Central memory CD8-positive, alpha-beta T cell (primary cell): ENCODE data around the gene PYGB.

Experiments used
- ATAC-seq: fragments of 150-1000 bp; cut with Tn5 transposase; replicated peaks from 2 replicates; pipeline ENCODE4 v1.10.0; 2022; ENCODE audit warnings: mild to moderate bottlenecking, moderate FRiP score, moderate number of reproducible peaks; ENCODE audit not compliant: poor library complexity, severe bottlenecking; ENCODE audit errors: extremely low read depth
- DNase-seq, 2 donors: peaks; one replicate each; pipeline ENCODE4 v3.0.0; 2021; ENCODE audit warnings: low spot score in 2 of 2
- H3K27ac Mint-ChIP-seq: one replicate; pipeline ENCODE4 v1.8.0; 2022; ENCODE audit warnings: low read depth, mild to moderate bottlenecking, moderate library complexity, mixed read lengths
- H3K27me3 Mint-ChIP-seq: one replicate; pipeline ENCODE4 v1.8.0; 2022; ENCODE audit warnings: mixed read lengths
- H3K36me3 Mint-ChIP-seq: one replicate; pipeline ENCODE4 v1.8.0; 2022; ENCODE audit warnings: mild to moderate bottlenecking, moderate library complexity, mixed read lengths; ENCODE audit not compliant: insufficient read depth
- H3K4me1 Mint-ChIP-seq: one replicate; pipeline ENCODE4 v1.8.0; 2022; ENCODE audit warnings: mixed read lengths
- H3K4me3 Mint-ChIP-seq: one replicate; pipeline ENCODE4 v1.8.0; 2022; ENCODE audit warnings: mild to moderate bottlenecking, moderate library complexity, mixed read lengths
- H3K9me3 Mint-ChIP-seq: one replicate; pipeline ENCODE4 v1.8.0; 2022; ENCODE audit warnings: mixed read lengths

Gene PYGB

DNA sequence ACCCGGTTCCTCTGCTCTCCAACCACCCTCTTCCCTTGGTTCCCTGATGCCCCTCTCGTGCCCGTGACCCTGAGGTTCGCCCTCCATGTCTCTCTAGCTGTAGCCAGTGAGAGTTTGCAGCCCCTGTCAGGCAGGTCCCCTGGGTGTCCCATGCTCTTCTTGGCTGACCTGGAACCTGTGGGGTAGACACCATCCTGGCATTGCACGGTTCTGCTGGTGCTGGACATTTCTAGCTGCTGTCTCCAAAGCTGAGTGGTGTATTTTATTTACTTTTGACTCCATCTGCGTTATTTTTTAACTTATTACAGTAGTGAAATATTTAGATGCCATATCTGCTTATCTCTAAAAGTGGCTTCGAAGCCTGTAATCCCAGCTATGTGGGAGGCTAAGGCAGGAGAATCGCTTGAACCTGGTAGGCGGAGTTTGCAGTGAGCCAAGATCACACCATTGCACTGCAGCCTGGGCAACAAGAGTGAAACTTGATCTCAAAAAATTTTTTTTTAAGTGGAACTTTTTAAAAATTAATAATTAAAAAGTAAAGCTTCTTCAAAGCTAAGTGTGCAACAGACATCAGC is 39.8 kb upstream of the PYGB start:
- DNase-seq: no peak
- Mint-ChIP-seq H3K9me3 (no peaks in the 10 kb centered on the region), H3K4me1 (peaks cover 23% of the 10 kb centered on the region), H3K4me3 (no peak overlapping the region), H3K27me3 (no peaks in the 10 kb centered on the region), H3K27ac (no peak overlapping the region), H3K36me3 (peaks cover 14% of the 10 kb centered on the region)
- ATAC-seq: no peak

DNA sequence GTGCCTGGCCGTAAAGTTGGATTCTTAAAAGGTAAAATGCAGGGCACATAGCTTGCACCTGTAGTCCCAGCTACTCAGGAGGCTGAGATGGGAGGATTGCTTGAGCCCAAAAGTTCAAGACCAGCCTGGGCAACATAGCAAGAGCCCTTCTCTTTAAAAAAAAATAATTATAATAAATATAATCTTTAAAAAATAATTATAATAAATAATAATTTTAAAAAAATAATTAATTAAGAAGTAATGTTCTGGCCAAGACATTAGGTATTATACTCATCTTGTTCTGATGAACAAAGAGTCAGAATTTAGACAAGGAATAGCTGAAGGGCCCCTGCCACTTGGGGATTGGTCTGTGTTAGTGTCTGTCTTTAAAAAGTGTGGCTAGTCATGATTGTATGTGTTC is 38.5 kb upstream of the PYGB start:
- no peak for ATAC-seq
- Mint-ChIP-seq H3K9me3 (no peaks in the 10 kb centered on the region), H3K36me3 (peaks cover 11% of the 10 kb centered on the region), H3K27ac (no peak overlapping the region), H3K27me3 (no peaks in the 10 kb centered on the region), H3K4me1 (peaks cover 10% of the 10 kb centered on the region), H3K4me3 (no peak overlapping the region)
- DNase-seq: no peak

DNA sequence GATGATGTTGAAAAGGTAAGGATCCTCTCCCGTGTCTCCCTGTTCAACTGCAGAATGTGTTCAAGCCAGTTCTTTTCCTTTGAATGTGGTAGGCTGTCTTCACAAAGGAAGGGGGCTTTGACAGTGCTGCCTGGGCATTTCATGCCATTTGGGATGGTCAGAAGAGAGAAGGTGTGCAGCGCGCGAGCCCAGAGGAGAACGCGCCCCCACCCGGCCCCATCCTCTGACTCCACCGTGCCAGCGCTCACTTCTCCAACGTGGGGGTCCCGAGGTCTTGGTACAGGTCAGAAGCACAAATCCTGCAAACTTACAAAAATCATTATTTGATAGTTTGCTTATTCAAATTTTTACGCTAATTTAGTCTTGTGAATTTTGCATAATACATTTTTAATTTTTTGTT is 38.0 kb upstream of the PYGB start:
- no peaks in the 10 kb centered on the region for H3K27me3 Mint-ChIP-seq
- no peak overlapping the region for H3K4me3 Mint-ChIP-seq
- H3K9me3 Mint-ChIP-seq: no peaks in the 10 kb centered on the region
- H3K27ac Mint-ChIP-seq: no peak overlapping the region
- DNase-seq: no peak
- peaks cover 8% of the 10 kb centered on the region for H3K4me1 Mint-ChIP-seq
- ATAC-seq: no peak
- peaks cover 11% of the 10 kb centered on the region for H3K36me3 Mint-ChIP-seq

DNA sequence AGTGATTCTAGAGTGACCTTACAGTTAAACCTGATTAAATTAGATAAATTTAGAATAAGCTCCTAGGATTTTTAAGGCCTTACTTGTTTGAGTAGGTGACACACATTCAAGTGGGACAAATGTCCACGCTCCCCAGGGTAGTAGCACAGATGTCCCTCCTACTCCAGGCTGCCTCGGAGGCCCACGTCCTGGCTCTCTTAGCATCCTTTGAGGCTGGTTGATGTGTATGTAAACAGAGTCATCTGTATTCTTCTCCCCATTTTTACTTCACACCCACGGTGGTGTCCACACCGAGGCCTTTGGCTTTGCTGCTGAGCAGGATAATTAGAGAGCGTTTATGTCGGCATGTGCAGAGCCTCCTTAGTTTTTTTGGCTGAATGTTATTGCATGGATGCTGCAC is 36.6 kb upstream of the PYGB start:
- H3K36me3 Mint-ChIP-seq: peaks cover 15% of the 10 kb centered on the region

DNA sequence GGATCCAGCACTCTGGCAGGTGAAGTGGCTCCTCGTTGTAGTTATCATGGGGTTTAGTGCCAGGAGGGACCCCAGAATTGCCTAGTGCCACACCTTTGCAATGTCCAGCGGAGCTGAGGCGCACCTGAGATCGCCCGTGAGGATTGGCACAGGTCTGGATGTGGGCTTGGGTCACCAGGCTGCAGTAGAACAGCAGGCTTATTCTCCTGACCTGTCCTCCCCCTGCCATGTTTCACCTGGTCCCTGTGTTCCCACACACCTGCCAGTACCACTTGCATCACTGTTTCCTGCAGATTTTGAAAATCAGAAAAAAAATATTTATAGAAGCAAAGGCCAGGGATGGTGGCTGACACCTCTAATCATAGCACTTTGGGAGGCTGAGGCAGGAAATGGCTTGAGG is 35.6 kb upstream of the PYGB start:
- H3K27me3 Mint-ChIP-seq: no peaks in the 10 kb centered on the region
- no peak overlapping the region for H3K4me3 Mint-ChIP-seq
- no peak overlapping the region for H3K27ac Mint-ChIP-seq
- H3K36me3 Mint-ChIP-seq: peaks cover 18% of the 10 kb centered on the region
- DNase-seq (no peak), ATAC-seq (no peak)
- no peaks in the 10 kb centered on the region for H3K9me3 Mint-ChIP-seq
- H3K4me1 Mint-ChIP-seq: peaks cover 3% of the 10 kb centered on the region

More for the DNA sequence above, 36.6 kb upstream of the PYGB start:
- Mint-ChIP-seq H3K27ac (no peak overlapping the region), H3K9me3 (no peaks in the 10 kb centered on the region), H3K27me3 (no peaks in the 10 kb centered on the region), H3K4me1 (peaks cover 3% of the 10 kb centered on the region), H3K4me3 (no peak overlapping the region)
- ATAC-seq (no peak), DNase-seq (no peak)

DNA sequence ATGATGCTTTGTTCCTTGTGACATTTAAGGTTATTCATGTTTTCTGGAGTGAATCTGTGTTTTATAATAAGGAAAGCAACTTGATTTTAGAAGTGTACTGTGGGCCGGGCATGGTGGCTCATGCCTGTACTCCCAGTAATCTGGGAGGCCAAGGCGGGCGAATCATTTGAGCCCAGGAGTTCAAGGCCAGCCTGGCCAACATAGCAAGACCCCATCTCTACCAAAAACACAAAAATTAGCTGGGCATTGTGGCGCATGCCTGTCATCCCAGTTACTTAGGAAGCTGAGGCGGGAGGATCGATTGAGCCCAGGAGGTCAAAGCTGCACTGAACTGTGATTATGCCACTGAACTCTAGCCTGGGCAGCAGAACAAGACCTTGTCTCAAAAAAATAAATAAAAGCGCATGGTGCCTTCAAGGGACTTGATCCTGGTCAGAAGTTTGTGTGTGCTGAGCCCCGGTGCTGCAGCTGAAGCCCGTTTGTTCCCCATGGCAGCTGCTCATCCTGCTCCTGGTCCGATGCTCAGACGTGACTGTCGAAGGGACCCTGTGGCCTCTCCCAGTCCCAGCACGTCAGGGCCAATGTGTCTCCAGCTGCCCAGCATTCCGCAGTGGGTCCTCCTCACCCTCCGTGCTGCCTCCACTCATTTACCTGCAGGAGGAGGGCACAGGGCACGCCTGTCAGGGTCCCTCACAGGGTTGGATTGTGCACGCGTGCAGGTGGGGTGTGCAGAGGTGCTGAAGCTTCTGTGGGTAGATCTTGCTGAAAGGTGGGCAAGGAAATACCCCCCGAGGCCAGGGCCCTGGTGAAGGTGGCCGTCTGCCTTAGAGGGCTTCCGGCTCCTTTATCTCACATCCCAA is 34.1 kb upstream of the PYGB start:
- H3K9me3 Mint-ChIP-seq: no peaks in the 10 kb centered on the region
- ATAC-seq: no peak
- H3K27me3 Mint-ChIP-seq: no peaks in the 10 kb centered on the region
- no peak overlapping the region for H3K4me3 Mint-ChIP-seq
- peaks cover 18% of the 10 kb centered on the region for H3K36me3 Mint-ChIP-seq
- DNase-seq: no peak
- no peak overlapping the region for H3K27ac Mint-ChIP-seq
- H3K4me1 Mint-ChIP-seq: no peaks in the 10 kb centered on the region

DNA sequence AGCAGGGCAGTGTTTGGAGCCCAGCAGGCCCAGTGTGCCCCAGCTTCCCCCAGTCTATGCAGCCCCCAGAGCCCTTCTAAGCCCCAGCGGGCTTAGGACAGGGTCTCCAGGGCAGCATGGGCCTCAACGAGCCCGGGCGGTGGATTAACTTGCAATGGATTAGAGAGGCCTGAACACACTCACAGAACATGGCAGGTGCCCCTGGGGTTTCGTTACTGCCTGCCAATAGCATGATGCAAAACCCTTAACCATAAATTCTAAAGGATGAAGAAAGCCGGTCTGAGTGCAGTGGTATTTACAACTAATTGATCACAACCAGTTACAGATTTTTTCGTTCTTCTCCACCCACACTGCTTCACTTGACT is 33.5 kb upstream of the PYGB start:
- H3K27ac Mint-ChIP-seq: no peak overlapping the region
- H3K36me3 Mint-ChIP-seq: peaks cover 20% of the 10 kb centered on the region
- no peak overlapping the region for H3K4me3 Mint-ChIP-seq
- no peak for ATAC-seq
- no peak for DNase-seq
- no peaks in the 10 kb centered on the region for H3K4me1 Mint-ChIP-seq
- H3K9me3 Mint-ChIP-seq: no peaks in the 10 kb centered on the region
- H3K27me3 Mint-ChIP-seq: no peaks in the 10 kb centered on the region

- Mint-ChIP-seq H3K27me3 (no peaks in the 10 kb centered on the region), H3K9me3 (no peaks in the 10 kb centered on the region), H3K4me1 (no peaks in the 10 kb centered on the region), H3K27ac (no peak overlapping the region), H3K36me3 (peaks cover 18% of the 10 kb centered on the region), H3K4me3 (no peak overlapping the region)
- no peak for ATAC-seq
- no peak for DNase-seq
These were observed 33.1 kb upstream of the PYGB start for GRCh38 chr20:25214819-25215218.

- Mint-ChIP-seq H3K9me3 (no peaks in the 10 kb centered on the region), H3K27ac (no peak overlapping the region), H3K27me3 (no peaks in the 10 kb centered on the region), H3K4me3 (no peak overlapping the region), H3K4me1 (no peaks in the 10 kb centered on the region), H3K36me3 (peaks cover 18% of the 10 kb centered on the region)
- ATAC-seq (no peak), DNase-seq (no peak)
These were observed 32.4 kb upstream of the PYGB start for GRCh38 chr20:25215521-25215920.

- no peaks in the 10 kb centered on the region for H3K4me1 Mint-ChIP-seq
- no peaks in the 10 kb centered on the region for H3K27me3 Mint-ChIP-seq
- no peak overlapping the region for H3K4me3 Mint-ChIP-seq
- H3K36me3 Mint-ChIP-seq: peaks cover 16% of the 10 kb centered on the region
- H3K27ac Mint-ChIP-seq: no peak overlapping the region
- no peak for ATAC-seq
- H3K9me3 Mint-ChIP-seq: no peaks in the 10 kb centered on the region
- no peak for DNase-seq
These were observed 31.5 kb upstream of the PYGB start for GRCh38 chr20:25216199-25216945.

DNA sequence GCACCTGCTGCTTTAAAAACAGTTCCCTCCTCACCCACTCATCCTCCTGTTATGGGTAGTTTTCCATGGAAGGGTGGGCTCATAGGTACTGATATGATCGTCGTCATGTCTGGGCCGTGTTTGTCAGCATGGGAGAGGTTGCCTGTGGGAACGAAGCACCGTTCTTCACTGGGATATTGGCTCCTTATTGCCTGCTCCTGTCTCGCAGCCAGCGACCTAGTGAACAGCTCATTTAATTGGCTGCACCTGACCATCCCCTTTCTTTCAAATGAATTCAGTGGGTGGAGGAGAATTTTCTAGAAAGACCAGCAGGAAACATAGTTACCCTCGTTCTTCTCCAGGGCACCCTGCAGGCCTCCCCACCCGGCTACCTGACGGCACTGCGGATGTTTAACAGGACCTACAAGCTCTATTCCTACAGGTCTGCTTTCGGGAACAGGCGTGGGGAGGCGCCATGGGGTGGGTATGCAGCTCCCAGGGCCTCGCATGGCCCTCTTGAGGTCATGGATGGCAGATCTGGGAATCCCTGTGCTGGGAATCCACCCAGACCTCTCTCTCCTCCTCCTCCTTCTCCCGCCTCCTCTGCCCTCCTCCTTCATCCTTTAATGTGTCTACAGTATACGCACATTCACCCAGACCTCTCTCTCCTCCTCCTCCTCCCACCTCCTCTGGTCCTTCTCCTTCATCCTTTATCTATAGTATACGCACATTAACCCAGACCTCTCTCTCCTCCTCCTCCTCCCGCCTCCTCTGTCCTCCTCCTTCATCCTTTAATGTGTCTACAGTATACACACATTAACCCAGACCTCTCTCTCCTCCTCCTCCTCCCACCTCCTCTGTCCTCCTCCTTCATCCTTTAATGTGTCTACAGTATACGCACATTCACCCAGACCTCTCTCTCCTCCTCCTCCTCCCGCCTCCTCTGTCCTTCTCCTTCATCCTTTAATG is 30.4 kb upstream of the PYGB start:
- Mint-ChIP-seq H3K4me1 (no peaks in the 10 kb centered on the region), H3K27ac (no peak overlapping the region)

GRCh38 chr20:25218109-25218486 is 29.8 kb upstream of the PYGB start:
- no peak for ATAC-seq
- no peak overlapping the region for H3K27ac Mint-ChIP-seq
- DNase-seq: no peak
- no peaks in the 10 kb centered on the region for H3K27me3 Mint-ChIP-seq
- no peak overlapping the region for H3K4me3 Mint-ChIP-seq
- no peaks in the 10 kb centered on the region for H3K4me1 Mint-ChIP-seq
- no peaks in the 10 kb centered on the region for H3K9me3 Mint-ChIP-seq
- H3K36me3 Mint-ChIP-seq: peaks cover 16% of the 10 kb centered on the region

More for the DNA sequence above, 30.4 kb upstream of the PYGB start:
- H3K9me3 Mint-ChIP-seq: no peaks in the 10 kb centered on the region
- no peak overlapping the region for H3K4me3 Mint-ChIP-seq
- H3K36me3 Mint-ChIP-seq: peaks cover 16% of the 10 kb centered on the region
- no peaks in the 10 kb centered on the region for H3K27me3 Mint-ChIP-seq
- DNase-seq (no peak), ATAC-seq (no peak)
